HG02763 (cell line): ENCODE data around the gene ADGRD1.

ENCODE experiments used
- ATAC-seq: cut with Tn5 transposase; IDR thresholded peaks from one replicate; pipeline ENCODE4 v1.9.1; 2021; ENCODE audit warnings: mild to moderate bottlenecking, moderate library complexity; ENCODE audit not compliant: unreplicated experiment

The ADGRD1 gene

GRCh38 chr12:131020326-131021153 lies 66.8 kb downstream of the ADGRD1 start:
- no peak for ATAC-seq

GRCh38 chr12:131021154-131021541 lies 67.4 kb downstream of the ADGRD1 start:
- no peak for ATAC-seq

GRCh38 chr12:131024026-131024425 lies 70.3 kb downstream of the ADGRD1 start:
- ATAC-seq = no peak

GRCh38 chr12:131024721-131025120 lies 71.0 kb downstream of the ADGRD1 start:
- ATAC-seq = no peak

GRCh38 chr12:131025234-131025633 lies 71.5 kb downstream of the ADGRD1 start:
- no peak for ATAC-seq

- no peak for ATAC-seq
Observed at GRCh38 chr12:131025939-131026702, 72.4 kb downstream of the ADGRD1 start.

GRCh38 chr12:131026754-131027153 lies 73.0 kb downstream of the ADGRD1 start:
- ATAC-seq = no peak

- no peak for ATAC-seq
Observed at GRCh38 chr12:131027264-131027663, 73.6 kb downstream of the ADGRD1 start.

- no peak for ATAC-seq
Observed at GRCh38 chr12:131027876-131028586, 74.3 kb downstream of the ADGRD1 start.

- no peak for ATAC-seq
Observed at GRCh38 chr12:131028587-131029338, 75.1 kb downstream of the ADGRD1 start.

GRCh38 chr12:131030472-131031328 lies 77.0 kb downstream of the ADGRD1 start:
- no peak for ATAC-seq

- ATAC-seq = no peak
Observed at GRCh38 chr12:131032082-131032750, 78.5 kb downstream of the ADGRD1 start.

GRCh38 chr12:131033486-131033885 lies 79.8 kb downstream of the ADGRD1 start:
- no peak for ATAC-seq

- ATAC-seq = no peak
Observed at GRCh38 chr12:131033886-131034482, 80.3 kb downstream of the ADGRD1 start.

- ATAC-seq = no peak
Observed at GRCh38 chr12:131034631-131035244, 81.0 kb downstream of the ADGRD1 start.

GRCh38 chr12:131035245-131035681 lies 81.6 kb downstream of the ADGRD1 start:
- ATAC-seq = no peak

GRCh38 chr12:131038159-131038558 lies 84.5 kb downstream of the ADGRD1 start:
- no peak for ATAC-seq
